AG08396 (cell line): Measurements from ENCODE around the gene OPA3.

Source experiments
- DNase-seq: peaks from one replicate; pipeline ENCODE4 v3.0.0; 2012; ENCODE audit warnings: low spot score, mixed read lengths

Gene OPA3

GRCh38 chr19:45503909-45504308 is 80.7 kb downstream of the OPA3 start:
- DNase-seq = no peak

GRCh38 chr19:45502111-45502510 is 82.5 kb downstream of the OPA3 start:
- no peak for DNase-seq

GRCh38 chr19:45501730-45502014 is 82.9 kb downstream of the OPA3 start:
- no peak for DNase-seq

GRCh38 chr19:45500918-45501729 is 83.5 kb downstream of the OPA3 start:
- DNase-seq = no peak

- DNase-seq = peak; percentile 40
Measured at GRCh38 chr19:45499196-45500180, 85.1 kb downstream of the OPA3 start.

- DNase-seq = peak; percentile 47
Measured at GRCh38 chr19:45498411-45499195, 86.0 kb downstream of the OPA3 start, which contains the start of gene PPM1N. Gene PPM1N, plus strand, starts transcription at chr19:45498443. Its CDS starts 30 bp downstream, at chr19:45498473.

GRCh38 chr19:45497791-45498190 is 86.8 kb downstream of the OPA3 start:
- no peak for DNase-seq

GRCh38 chr19:45496349-45496953 is 88.2 kb downstream of the OPA3 start:
- DNase-seq = peak; percentile 55

GRCh38 chr19:45495178-45495577 is 89.4 kb downstream of the OPA3 start:
- DNase-seq = no peak

- no peak for DNase-seq
Measured at GRCh38 chr19:45494261-45494916, 90.2 kb downstream of the OPA3 start.

GRCh38 chr19:45492627-45493470 is 91.8 kb downstream of the OPA3 start:
- DNase-seq = peak; percentile 85

- DNase-seq = no peak
Measured at GRCh38 chr19:45492137-45492626, 92.4 kb downstream of the OPA3 start.

- DNase-seq = no peak
Measured at GRCh38 chr19:45489216-45489855, 95.3 kb downstream of the OPA3 start.

GRCh38 chr19:45488708-45489107 is 95.9 kb downstream of the OPA3 start:
- DNase-seq = no peak

GRCh38 chr19:45485305-45486077 is 99.1 kb downstream of the OPA3 start:
- DNase-seq = peak; percentile 89

GRCh38 chr19:45484273-45484945 is 100.2 kb downstream of the OPA3 start:
- DNase-seq = no peak

- no peak for DNase-seq
Measured at GRCh38 chr19:45483033-45483432, 101.6 kb downstream of the OPA3 start.
